HL-60 (cell line): ENCODE results near the gene ACVR1.

Source experiments
- CTCF ChIP-seq: IDR thresholded peaks from one replicate; pipeline ENCODE4 v1.5.1; 2011; ENCODE audit warnings: low read length, control low read depth, inconsistent platforms; ENCODE audit not compliant: insufficient read depth
- GABPA ChIP-seq: IDR thresholded peaks from 2 replicates; pipeline ENCODE4 v1.6.1; 2012; ENCODE audit warnings: low read depth
- POLR2AphosphoS5 ChIP-seq: IDR thresholded peaks from 2 replicates; pipeline ENCODE4 v1.6.1; 2012; ENCODE audit warnings: low read depth
- REST ChIP-seq: IDR thresholded peaks from 2 replicates; pipeline ENCODE4 v1.6.1; 2012; ENCODE audit warnings: low read depth; ENCODE audit not compliant: insufficient replicate concordance

DNA sequence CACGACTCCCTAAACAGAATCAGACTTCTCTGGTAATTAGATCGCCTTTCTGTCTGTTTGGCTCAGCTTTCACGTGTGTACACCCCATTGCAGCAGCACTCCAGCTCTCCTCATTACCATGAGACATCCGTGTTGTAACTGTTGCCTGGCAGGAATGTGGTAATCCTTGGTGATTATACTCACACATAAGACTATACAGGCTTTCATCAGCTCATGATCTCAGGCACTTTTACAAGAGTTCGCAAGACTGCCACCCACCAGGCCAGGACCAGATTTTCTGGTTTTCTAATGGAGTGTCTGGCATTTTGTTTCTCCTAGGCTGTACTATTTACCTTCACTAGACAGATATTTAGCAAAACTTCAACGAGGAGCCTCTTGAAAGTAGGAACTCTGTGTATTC, 50.2 kb downstream of the ACVR1 start:
- TF ChIP-seq CTCF (no peak), POLR2AphosphoS5 (no peak), REST (no peak), GABPA (no peak)
